ENCODE results near the gene APBB2.

APBB2 gene

DNA sequence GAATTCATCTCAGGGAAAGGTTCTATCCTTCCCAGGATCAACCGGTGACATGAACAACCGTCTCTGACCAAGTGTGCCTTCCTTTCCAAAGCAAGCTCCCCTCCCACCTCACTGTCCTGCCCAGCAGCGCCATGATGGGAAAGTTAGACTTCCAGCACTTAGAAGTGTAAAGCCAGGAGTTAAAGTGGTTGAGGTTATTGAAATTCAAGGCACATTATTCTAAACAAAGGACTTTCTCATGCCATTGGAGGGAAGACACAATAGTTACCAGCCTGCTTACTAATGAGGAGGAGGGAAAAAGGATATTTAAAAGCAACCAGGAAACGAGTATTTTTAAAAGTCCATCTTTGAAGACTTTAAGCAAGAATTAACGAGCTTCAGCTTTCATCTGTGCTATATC is 367.8 kb downstream of the APBB2 start:
- H3K9me2 ChIP-seq (replicated peaks; ENCODE audit: control insufficient read depth, low read length) = no peaks in the 10 kb centered on the region
- H3K27ac ChIP-seq (ENCODE audit: low read depth, low read length) = no peak overlapping the region
- H3K79me2 ChIP-seq (ENCODE audit: control insufficient read depth, low read length) = peaks cover 9% of the 10 kb centered on the region
- H3F3A ChIP-seq (ENCODE audit: control insufficient read depth, insufficient read depth) = no peaks in the 10 kb centered on the region
- no peaks in the 10 kb centered on the region for H4K20me1 ChIP-seq (ENCODE audit: control insufficient read depth, insufficient read depth, low read depth, low read length)
- H3K4me2 ChIP-seq (ENCODE audit: low read length) = no peak overlapping the region
- no peaks in the 10 kb centered on the region for H3K9me3 ChIP-seq (ENCODE audit: control insufficient read depth, insufficient read depth, low read length)
- no peaks in the 10 kb centered on the region for H3K27me3 ChIP-seq (ENCODE audit: control insufficient read depth, low read length)
- H3K4me1 ChIP-seq (ENCODE audit: control insufficient read depth, low read length) = peaks cover 30% of the 10 kb centered on the region
- TF ChIP-seq, protein P1, sequence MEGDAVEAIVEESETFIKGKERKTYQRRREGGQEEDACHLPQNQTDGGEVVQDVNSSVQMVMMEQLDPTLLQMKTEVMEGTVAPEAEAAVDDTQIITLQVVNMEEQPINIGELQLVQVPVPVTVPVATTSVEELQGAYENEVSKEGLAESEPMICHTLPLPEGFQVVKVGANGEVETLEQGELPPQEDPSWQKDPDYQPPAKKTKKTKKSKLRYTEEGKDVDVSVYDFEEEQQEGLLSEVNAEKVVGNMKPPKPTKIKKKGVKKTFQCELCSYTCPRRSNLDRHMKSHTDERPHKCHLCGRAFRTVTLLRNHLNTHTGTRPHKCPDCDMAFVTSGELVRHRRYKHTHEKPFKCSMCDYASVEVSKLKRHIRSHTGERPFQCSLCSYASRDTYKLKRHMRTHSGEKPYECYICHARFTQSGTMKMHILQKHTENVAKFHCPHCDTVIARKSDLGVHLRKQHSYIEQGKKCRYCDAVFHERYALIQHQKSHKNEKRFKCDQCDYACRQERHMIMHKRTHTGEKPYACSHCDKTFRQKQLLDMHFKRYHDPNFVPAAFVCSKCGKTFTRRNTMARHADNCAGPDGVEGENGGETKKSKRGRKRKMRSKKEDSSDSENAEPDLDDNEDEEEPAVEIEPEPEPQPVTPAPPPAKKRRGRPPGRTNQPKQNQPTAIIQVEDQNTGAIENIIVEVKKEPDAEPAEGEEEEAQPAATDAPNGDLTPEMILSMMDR (IDR thresholded peaks at IDR 0.05; ENCODE audit: low read depth, low read length, poor library complexity, severe bottlenecking) = no peak
- TF ChIP-seq EZH2phosphoT487 (IDR thresholded peaks at IDR 0.05; ENCODE audit: borderline replicate concordance, low read length) = no peak
- no peaks in the 10 kb centered on the region for H3K36me3 ChIP-seq (ENCODE audit: control insufficient read depth, low read length)
- no peak overlapping the region for H3K4me3 ChIP-seq (ENCODE audit: low read length)

DNA sequence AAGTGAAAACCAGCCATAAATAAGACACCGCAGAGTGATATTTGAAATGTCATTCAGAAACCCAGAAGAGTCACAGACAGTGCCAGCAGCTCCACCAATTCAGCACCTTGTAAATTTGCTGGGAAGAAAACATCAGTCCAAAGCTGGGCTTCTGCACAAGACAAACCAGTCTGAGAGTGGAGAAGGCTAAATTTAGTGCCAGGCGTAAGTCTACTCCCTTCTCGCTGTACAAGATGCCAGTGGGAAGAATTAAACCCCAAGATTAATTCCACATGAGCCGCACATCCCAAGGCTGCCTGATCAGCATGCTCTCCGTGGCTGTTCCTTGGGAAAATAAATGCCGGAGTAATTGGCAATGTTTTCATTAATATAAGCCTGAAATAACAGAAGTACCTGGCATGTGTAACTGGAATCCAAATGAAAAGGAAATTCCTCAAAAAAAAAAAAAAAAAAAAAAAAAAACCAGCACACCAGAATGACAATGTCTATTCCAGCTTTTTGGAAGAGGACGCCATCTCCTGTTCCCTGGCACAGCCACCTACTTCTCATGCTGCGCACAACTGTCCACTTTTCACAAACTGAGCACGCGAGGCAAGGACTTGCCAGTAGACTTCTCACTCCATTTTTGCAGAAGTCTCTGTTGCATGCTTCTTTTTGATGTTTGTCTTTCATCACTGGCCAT is 369.0 kb downstream of the APBB2 start:
- Histone ChIP-seq H3K4me3 (ENCODE audit: low read length) (no peak overlapping the region), H3K27ac (ENCODE audit: low read depth, low read length) (no peak overlapping the region), H3K27me3 (ENCODE audit: control insufficient read depth, low read length) (no peaks in the 10 kb centered on the region), H3K36me3 (ENCODE audit: control insufficient read depth, low read length) (no peaks in the 10 kb centered on the region), H3F3A (ENCODE audit: control insufficient read depth, insufficient read depth) (peaks cover 4% of the 10 kb centered on the region), H3K9me3 (ENCODE audit: control insufficient read depth, insufficient read depth, low read length) (no peaks in the 10 kb centered on the region), H3K4me1 (ENCODE audit: control insufficient read depth, low read length) (peaks cover 38% of the 10 kb centered on the region), H3K79me2 (ENCODE audit: control insufficient read depth, low read length) (peaks cover 12% of the 10 kb centered on the region), H4K20me1 (ENCODE audit: control insufficient read depth, insufficient read depth, low read depth, low read length) (peaks cover 5% of the 10 kb centered on the region; the same call in 1 of the 2 replicates), H3K4me2 (ENCODE audit: low read length) (no peak overlapping the region), H3K9me2 (replicated peaks; ENCODE audit: control insufficient read depth, low read length) (no peaks in the 10 kb centered on the region)
- TF ChIP-seq, protein P1 (IDR thresholded peaks at IDR 0.05; ENCODE audit: low read depth, low read length, poor library complexity, severe bottlenecking) = no peak
- TF ChIP-seq EZH2phosphoT487 (IDR thresholded peaks at IDR 0.05; ENCODE audit: borderline replicate concordance, low read length) = no peak

DNA sequence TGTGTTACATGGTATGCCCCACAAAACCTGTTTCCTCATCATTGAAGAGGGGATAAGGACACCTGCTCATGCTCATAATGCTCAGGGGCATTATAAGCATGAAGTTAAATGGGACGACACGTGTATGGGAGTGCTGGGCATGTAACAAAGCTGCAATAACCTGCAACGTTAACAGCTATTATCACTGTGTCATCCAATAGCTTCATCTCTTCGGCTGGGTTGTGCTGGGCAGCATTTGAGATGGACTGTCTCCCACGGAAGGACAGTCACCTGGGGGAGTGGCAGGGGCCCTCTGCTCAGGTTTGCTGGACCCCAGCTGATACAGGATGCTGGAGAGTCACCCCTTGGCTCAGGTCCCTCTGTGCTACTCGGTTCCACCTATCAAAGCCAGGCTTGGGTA is 370.1 kb downstream of the APBB2 start:
- H3K4me1 ChIP-seq (ENCODE audit: control insufficient read depth, low read length) = peaks cover 36% of the 10 kb centered on the region

More for the DNA sequence above, 370.1 kb downstream of the APBB2 start:
- Histone ChIP-seq H3K27me3 (ENCODE audit: control insufficient read depth, low read length) (no peaks in the 10 kb centered on the region), H3K4me3 (ENCODE audit: low read length) (no peak overlapping the region), H3F3A (ENCODE audit: control insufficient read depth, insufficient read depth) (peaks cover 4% of the 10 kb centered on the region), H3K4me2 (ENCODE audit: low read length) (no peak overlapping the region), H3K27ac (ENCODE audit: low read depth, low read length) (no peak overlapping the region), H3K36me3 (ENCODE audit: control insufficient read depth, low read length) (no peaks in the 10 kb centered on the region), H4K20me1 (ENCODE audit: control insufficient read depth, insufficient read depth, low read depth, low read length) (peaks cover 5% of the 10 kb centered on the region; the same call in 1 of the 2 replicates), H3K9me2 (replicated peaks; ENCODE audit: control insufficient read depth, low read length) (no peaks in the 10 kb centered on the region), H3K79me2 (ENCODE audit: control insufficient read depth, low read length) (peaks cover 12% of the 10 kb centered on the region), H3K9me3 (ENCODE audit: control insufficient read depth, insufficient read depth, low read length) (no peaks in the 10 kb centered on the region)
- TF ChIP-seq, protein P1 (IDR thresholded peaks at IDR 0.05; ENCODE audit: low read depth, low read length, poor library complexity, severe bottlenecking) = no peak
- no peak for TF ChIP-seq EZH2phosphoT487 (IDR thresholded peaks at IDR 0.05; ENCODE audit: borderline replicate concordance, low read length)

All from DOHH2 (cell line).